Measurements from ENCODE around the gene GFRA1.
"Not testable (repeated sequence)": the region's sequence is repeated elsewhere in the genome, so short reads cannot be mapped to it uniquely, and the experiment has no call there.

GFRA1 gene

DNA sequence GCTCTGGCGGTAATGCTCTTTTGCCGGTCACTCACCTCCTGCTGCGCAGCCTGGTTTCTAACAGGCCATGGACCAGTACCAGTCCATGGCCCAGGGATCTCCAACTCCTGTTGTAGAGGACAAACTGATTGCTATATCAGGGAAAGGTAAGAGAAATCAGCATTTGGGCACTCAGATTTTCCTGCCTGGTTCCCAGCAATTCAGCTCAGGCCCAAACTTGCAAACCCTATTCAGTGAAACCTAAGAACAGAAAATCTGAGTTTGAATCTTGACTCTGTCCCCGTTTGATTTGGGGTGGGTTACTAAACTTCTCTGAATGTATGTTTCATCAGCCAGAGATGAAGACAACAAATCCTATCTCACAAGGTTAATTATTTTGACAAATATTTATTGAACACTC lies 77.4 kb downstream of the GFRA1 start:
- no peak for DNase-seq (ENCODE audit: low read depth)

DNA sequence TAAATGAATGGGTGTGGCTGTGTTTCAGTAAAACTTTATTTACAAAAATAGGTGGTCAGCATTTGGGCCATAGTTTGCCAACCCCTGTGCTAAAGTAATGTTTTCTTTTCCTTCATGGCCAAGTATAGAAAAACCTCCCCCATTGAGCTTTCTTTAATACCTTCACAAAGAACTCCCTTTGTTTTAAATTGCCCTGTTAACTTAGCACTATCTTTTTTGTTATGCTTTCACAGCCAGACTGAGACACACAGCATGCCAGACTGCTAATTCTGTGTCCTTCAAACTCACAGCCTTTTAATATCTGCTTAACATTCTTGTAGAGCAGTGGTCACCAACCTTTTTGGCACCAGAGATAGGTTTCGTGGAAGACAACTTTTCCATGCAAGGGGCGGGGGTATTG lies 78.0 kb downstream of the GFRA1 start:
- DNase-seq (ENCODE audit: low read depth) = no peak

DNA sequence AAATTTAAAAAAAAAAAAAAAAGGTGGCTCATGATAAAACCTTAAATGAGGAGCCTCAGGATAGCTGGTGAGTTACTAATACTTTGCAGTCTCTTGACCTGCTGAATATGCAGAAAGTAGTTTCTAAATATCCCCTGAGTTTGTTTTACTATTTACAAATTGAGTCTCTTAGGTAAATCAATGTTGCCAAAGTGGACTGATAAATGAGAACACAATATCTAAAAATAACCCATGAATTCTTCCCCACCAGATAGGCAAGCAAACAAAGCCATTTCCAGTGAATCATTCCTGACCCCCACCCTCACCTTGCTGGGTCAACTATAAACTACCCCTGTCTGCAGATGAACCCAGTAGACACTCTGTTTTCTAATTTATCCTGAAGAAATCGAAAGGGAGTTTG lies 78.9 kb downstream of the GFRA1 start:
- no peak for DNase-seq (ENCODE audit: low read depth)

DNA sequence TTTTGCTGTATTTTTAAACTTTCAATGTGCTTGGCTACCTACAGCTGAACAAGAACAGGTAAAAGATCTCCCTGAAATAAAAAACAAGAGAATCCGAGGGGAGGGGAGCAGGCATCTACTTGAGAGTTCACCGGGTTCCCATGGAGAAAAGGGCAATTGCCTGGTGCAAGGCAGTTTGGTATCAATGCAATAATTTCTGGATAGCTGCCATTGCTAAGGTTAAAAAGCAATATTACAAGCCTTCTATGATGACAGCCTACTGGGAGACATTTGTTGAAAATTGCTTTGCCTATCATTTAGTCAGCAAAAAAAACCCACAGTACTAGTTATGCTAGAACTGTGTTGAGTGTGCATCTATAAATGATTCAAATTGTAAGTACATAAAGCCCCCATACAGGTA lies 82.1 kb downstream of the GFRA1 start:
- no peak for DNase-seq (ENCODE audit: low read depth)

DNA sequence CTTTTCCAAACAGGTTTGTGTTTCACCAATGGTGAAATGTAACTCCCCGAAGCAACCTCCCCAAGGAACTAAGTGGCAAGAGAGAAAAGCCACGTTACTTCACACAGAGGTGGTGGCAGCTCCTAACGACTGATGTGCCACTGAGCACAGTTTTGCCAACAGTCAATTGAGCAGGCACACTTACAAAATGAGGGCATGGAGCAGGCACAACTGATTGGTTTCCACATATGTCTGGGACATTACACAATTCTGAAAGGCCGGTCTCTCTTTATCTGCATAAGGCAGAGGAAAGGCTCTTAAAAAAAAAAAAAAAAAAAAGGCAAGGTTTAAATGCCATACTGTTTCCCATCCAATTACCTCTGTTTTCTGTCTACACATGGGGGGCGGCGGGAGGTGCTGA lies 86.7 kb downstream of the GFRA1 start:
- no peak for DNase-seq (ENCODE audit: low read depth)

DNA sequence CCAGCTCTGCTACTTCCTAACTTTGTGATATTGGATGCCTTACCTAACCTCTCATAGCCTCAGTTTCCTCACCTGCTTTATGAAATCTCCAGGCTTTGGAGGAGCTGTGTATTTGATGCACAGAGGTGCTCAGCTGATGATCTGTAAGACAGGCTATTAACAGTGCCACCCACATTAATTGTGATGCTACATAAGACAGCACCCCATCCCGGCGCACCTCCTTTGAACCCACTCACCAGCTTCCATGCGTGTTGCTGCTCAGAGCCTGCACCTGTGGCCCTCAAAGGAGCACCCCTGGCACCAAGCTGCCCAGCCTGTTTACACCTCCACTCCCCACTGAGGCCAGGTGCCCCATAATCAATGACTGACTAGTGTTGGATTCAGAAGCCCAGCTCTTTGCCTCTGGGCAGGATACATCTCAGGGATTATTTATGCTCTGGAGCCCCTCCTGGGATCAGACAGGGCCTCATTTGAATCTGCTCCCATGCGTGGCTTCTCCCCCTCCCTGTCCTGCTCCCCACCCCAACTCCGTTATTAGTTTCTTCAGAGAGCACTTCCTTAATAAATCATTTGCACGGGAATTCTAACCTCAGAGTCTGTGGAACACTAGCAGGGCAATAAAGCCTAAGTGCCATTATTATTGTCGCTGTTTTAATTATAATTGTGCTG lies 87.7 kb downstream of the GFRA1 start:
- DNase-seq (ENCODE audit: low read depth) = no peak

DNA sequence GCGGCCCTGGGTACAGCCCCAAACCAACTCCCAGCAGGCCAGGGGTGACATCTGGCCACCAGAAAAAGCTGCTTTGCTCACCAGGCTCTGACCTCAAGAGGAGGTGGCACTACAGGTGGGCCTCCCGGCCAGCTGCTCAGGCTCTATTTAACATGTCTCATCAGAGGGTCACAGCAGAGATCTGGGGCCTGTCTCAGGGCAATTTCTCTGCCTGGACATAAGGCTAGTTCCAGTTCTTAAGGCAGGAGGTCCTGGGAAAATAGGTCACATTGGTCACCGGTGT lies 88.6 kb downstream of the GFRA1 start:
- no peak for DNase-seq (ENCODE audit: low read depth)

DNA sequence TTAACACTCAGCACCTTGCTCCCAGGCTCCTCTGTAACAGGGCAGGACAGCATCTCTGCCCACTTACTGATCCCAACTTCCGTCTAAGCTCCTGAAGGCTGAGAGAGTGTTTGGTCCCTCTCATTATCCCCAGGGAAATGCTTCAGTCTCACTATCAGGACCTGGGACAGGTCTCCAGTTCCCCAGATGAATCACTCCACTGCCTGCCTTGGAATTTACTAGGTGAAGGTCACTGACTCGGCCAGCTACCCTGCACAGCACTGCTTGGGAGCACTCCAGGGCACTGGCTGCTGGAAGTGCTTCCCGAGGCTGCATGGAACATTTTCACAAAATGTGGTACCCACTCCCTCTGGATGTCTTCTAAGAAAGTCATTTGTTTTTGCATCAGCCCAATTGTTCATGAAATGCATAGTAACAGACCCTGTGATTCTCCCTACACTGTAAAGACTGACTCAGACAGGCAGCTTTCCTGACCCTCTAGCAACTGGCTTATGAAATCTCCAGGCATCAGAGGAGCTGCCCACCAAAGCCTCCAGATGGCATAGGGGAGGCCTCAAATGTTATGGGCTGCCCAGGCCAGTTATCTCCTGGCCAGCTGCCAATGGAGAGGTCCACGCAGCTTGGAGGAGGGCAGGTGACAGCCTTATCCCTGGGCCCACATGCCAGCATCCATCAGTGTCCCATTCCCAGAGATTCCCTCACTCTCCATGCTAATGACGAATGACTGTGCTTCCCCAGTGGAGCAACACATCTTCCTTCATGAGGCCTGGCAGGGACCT lies 89.1 kb downstream of the GFRA1 start:
- no peak for DNase-seq (ENCODE audit: low read depth)

DNA sequence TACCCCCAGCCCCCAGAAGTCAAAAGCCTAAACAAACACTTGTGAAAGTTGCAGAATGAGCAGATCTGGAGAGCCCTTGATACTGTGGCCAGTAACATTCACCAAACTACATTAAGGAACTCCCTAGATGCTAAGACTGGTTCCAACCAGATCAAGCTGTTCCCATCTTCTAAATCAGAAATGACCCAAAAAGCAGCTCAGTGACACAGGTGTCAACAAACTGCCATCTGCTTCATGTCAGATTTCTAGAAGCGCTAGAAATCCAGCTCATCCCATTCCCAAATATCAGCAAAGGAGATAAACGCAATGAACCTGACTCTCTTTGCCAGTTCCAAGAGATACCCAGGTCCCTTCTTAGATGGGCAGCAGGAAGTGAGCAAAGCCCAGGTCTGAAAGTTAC lies 90.6 kb downstream of the GFRA1 start:
- DNase-seq (ENCODE audit: low read depth) = no peak

DNA sequence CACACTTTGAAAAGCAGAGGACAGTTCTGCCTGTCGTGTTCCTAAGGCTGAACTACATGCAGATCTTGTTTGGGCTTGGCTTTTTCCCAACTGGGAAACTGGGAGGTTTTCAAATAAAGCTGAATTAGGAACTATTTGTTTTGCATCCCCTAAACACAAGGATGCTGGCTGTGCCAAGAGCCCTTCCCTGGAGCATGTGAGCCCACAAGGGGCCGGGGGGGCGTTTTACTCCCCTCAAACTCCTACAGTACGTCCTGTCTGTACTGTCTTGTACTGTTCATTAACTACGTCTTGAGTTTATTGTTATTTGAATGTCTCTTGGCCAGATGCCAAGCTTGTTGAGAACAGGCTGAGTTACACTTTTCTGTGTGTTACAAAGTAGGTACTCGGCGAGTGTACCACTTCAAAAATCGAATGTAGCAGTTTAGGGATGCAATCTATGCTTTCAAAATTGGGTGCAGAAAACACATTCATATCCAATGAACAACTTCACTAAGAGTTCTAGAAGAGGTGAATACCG lies 94.9 kb downstream of the GFRA1 start:
- no peak for DNase-seq (ENCODE audit: low read depth)

DNA sequence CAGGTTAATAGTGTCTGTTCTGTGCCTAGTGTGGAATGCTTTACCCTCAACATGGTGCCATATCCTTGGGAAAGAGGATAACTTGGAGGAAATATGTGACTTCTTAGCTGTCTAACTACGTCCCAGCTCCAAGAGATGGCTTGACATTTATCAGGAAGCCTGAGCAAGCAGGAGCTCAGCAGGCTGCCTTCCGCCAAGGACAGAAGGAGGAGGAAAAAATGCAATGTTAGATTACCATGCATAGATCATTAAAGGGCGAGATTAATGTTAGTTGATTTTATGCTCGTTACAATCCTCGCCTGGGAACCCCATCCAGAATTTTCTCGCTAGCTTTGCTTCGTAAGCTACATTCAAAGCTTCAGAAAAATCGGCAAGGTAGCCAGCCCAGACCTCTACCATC lies 97.8 kb downstream of the GFRA1 start:
- DNase-seq (ENCODE audit: low read depth) = no peak

DNA sequence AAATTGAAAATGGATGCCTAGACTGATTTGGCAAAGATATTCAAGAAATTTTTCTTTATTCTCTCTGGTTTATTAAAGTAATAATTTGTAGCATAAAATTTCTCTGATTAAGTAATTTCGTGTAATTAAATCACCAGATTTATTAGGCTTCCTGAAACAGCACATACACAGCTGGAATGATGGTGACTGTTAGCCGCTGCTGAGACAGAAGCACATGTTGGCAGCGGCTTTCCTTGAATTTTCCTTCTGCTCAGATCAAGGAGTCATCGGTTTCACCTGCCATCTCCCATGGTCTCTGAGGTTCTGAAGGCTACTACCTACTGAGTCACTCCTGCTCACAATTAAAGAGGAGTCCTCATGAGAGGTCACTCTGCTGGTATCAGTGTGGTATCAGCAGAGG lies 101.5 kb downstream of the GFRA1 start:
- DNase-seq (ENCODE audit: low read depth) = no peak

DNA sequence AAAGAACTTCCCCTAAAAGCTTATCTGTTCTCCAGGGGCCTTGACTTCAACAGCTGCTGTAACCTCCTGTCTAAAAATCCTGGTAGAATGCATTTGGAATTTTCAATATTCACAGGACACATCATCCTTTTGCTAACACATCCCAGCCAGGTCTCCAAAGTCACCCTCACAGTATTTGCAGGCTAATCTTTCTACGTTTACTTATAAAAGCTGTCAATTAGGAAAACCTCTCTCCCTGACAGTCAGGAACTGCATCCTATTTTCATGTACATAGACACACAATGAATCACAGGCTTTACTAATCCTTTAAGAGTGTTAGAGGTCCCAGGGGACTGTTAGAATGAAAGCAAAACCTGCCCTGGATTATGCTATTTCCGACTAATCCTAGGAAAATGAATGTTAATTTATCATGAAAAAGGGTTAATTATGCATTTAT lies 102.2 kb downstream of the GFRA1 start:
- no peak for DNase-seq (ENCODE audit: low read depth)

DNA sequence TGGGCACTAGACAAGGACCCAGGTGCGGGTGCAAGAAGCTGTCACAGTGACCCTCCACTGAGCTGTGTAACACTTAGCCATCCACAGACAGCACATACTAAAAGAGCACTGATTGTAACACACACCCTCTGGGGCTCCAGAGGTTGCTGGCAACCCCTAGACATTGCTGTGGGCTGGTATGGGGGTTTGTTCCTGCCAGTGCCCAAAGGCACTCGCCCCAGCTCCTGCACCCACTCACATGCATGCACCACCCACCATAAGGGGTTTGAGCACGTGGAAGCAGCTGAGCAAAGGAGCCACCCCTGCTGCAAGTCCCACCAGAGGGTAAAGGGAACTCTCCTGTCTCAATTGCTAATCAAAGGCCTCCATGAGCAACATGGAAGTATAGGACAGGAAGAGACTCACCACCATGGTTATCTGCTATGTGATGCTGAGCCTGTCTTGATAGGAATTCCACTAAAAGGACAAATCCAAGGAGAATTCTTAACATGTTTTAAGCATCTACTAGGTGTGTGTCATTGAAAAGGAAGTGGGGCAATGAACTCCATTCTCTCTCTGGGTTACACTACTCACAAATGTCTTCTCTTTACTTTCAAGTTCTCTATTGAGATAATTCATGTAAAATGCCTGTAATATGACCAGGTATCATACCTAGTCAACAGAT lies 103.1 kb downstream of the GFRA1 start:
- no peak for DNase-seq (ENCODE audit: low read depth)

DNA sequence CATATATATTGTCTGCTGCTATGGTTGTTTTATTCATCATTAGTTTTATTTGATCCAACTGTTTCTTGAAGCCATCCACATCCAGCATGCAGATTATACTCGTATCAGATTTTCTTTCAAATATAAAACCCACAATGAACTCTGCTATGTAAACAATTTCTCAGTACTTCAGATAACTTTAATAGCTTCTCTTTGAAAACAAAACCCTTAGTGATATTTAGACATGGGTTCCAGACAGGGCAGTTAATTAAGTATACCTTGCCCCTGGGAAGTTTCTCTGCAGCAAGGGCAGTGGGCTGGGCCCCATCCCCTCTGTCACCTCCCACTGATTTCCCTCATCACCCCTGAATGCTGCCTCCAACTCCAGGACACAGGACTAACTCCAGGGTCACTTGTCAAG lies 104.3 kb downstream of the GFRA1 start:
- no peak for DNase-seq (ENCODE audit: low read depth)

DNA sequence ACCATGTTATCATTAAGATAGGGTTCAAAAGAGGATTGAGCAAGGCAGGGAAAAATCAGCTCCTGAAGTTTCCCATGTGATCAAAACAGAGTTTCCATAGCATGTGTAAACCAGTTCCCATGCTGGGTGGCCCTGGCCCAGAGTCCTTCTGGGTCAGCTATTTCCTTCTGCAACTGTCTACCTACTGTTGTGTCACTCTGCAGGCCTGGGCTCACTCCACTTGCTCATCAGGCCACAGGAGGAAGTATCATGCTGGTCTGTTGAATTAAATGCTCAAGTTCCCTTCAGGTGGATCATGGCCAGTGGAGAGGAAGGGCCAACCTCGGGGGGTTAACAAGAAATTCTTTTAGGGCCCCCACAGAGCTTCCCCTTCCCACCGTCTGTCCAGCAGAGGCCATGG lies 104.7 kb downstream of the GFRA1 start:
- no peak for DNase-seq (ENCODE audit: low read depth)

DNA sequence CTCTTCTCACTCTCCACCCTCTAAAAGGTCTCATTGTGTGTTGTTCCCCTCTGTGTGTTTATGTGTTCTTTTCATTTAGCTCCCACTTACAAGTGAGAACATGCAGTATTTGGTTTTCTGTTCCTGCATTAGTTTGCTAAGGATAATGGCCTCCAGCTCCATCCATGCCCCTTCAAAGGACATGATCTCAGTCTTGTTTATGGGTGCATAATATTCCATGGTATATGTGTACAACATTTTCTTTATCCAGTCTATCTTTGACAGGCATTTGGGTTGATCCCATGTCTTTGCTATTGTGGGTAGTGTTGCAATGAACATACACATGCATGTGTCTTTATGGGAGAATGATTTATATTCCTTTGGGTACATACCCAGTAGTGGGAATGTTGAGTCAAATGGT lies 107.1 kb downstream of the GFRA1 start:
- not testable (repeated sequence) for DNase-seq (ENCODE audit: low read depth)

DNA sequence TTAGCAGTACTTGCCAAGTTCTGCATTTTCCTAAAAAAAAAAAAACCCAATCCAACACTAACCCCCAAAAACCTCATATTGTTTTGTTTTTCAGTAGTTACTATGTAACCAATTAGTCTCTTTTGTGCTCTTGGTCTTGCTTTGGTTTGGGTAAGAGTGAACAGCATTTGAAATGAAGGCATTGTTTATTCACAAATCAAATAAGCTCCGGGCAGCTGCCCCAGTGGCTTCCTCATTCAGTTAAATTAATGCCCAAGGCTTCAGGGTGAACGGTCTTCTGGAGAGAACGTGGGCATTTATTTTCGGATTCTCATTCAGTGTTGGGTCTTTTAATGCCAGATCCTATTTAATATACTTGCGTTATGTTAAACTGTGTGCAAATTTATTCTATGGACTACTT lies 108.7 kb downstream of the GFRA1 start:
- no peak for DNase-seq (ENCODE audit: low read depth)

DNA sequence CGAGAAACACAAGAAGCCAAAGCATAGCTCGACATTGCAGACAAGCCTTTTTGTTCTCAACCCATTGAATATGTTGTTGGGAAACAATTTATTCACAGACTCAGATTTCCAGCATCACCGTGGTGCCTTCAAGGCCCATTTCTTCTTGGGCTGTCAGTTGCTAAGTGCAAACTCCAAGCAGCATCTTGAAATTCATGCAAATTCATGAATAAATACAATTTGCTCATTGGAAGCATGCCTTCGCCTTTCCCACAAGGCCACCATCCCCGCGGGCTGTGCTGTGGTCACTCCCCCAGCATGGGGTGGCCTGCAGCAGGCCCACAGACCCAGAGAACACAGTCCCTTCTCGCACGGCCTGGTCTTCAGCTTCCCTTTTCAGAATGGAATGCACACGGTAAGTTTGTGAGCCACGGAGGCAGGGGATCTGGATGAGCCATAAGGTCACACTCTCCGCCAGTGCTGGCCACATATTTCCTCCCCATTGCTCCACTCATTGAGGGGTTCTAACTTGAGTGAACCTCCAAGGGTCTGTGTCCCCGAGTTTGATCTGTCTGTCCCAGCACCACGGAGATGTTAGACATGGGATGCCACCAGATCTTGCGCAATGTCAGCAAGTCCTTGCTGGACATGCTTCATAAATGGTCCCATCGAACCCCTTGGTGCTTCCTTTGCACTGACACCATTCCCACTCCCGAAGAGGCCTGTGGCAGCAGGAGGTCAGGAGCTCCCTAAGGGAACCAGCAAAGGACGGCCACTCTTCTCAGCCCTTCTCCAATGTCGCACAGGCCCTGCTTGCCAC lies 109.5 kb downstream of the GFRA1 start:
- no peak for DNase-seq (ENCODE audit: low read depth)

DNA sequence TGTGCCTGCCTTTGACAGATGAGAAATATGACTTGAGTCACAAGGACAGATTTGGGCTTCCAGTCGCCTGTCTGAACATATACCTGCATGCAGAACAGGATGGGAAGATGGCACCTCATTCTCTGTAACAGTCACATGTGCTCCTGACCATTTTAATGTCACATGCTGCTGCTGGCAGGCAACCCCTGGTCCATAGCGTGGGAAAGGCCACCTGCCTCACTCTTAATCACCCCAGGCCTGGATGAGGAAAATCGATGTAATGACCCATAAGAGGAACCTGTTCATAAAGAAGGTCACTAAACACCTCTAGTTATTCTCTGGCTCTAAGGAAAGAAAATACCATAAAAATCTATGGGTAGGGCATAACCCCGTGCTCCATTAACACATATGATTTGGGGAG lies 110.2 kb downstream of the GFRA1 start:
- DNase-seq (ENCODE audit: low read depth) = no peak

DNA sequence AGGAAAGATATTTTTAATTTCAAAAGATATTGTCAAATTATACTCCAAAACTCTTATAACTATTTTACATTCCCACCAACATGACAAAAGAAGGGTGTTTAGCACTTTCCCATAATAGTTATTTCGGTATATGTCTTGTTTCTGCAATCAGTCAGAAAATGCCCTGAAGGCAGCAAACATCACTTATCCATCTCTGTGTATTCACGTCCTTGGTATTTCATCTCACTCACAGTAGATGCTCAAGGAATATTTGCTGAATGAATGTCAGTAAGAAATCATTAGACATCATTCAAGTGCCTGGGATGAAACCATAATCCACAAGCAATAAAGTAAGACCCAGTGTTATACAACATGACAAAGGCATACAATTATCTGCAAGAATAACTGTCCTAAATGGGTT lies 112.7 kb downstream of the GFRA1 start:
- no peak for DNase-seq (ENCODE audit: low read depth)

DNA sequence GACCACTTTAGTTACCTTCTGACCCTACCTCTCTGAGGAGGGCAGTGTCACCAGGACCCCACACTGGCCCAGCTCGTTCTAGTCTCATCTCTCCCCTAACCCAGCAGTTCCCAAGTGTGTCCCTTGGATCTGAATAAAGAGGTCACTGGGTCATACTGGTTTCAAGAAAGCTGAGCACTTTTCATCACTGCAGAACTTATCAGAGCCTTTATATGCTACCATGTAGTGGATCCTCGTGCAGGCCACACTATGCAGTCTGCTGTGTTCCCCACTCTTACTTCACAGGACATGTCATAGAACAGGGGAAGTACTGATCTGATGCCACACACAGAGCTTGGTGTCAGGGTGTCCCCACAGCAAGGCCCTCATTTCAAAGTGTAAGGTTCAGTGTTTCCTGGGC lies 113.8 kb downstream of the GFRA1 start:
- no peak for DNase-seq (ENCODE audit: low read depth)

DNA sequence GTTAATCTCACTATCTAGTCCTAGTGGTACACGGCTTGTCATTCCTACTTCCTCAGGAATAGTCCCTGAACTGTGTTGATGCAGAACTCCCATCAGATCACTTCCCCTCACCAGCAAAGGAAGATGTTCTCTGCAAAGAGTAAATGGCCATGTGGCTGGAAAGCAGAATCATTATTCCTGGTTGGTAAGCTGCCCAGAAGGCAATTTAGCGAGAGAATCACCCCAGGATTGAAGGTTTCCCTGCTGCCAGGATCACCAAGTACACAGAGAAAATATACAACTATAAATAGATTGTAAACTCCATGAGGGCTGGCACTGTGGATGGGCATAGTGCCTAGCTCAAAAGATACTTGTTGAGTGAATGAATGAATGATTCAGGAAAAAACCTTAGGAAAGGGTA lies 115.0 kb downstream of the GFRA1 start:
- no peak for DNase-seq (ENCODE audit: low read depth)

Data from activated T-helper 9 cell treated with anti-CD3 and anti-CD28 coated beads, Interleukin-2, amount 50 U/mL, for 16 hours (primary cell).